Measurements from ENCODE around the gene XPO6.
A peak's percentile ranks its signal among the peaks of the same experiment; 100 is the strongest.

XPO6 gene

DNA sequence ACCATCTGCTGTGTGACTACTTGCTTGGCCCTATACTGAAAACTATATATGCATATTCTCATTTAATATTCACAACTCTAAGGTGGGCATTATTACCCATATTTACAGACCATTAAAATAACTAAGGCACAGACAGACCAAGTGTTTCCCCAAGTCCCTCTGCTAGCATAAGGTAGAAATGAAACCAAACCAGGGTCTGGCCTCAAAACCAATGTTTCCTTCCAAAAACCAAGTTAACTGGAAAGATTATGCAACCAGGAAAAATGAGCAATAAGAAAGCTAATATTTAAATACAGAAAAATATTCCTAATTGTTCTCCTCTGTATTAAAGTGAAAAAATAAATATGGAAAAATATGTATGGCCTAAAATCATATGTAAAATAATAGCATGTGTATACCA lies 50.1 kb downstream of the XPO6 start:
- no peak for TF ChIP-seq GABPA (IDR thresholded peaks at IDR 0.05; ENCODE audit: low read depth)
- TF ChIP-seq SPI1 (IDR thresholded peaks at IDR 0.05; ENCODE audit: borderline replicate concordance, low read depth), result no peak
- no peak for TF ChIP-seq POLR2AphosphoS5 (IDR thresholded peaks at IDR 0.05; ENCODE audit: low read depth)
- DNase-seq (ENCODE audit: low read depth in 1 of 2, low spot score in 1 of 2), result no peak
- H3K27ac ChIP-seq (replicated peaks), result no peak overlapping the region
- H3K27me3 ChIP-seq (ENCODE audit: insufficient read depth, poor library complexity, severe bottlenecking), result no peaks in the 10 kb centered on the region
- H3K4me3 ChIP-seq (replicated peaks; ENCODE audit: insufficient read depth, low read length), result no peak overlapping the region

DNA sequence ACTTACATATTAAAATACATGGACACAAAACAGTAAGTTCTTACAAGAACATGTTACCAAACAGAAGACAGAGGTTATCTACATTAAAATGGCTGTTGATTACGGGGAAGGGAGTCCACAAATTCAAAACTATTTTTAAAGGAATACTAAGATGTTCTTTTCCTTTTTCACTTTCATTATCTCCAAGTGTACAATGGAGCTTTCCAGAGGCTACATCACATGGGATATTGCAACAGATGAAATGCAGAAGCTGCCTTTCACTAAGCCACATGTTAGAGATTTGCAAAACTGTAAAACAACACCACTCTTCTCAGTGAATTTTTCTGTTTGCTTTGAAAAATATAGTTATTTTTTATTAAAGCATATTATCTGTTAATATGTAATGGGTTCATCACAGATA lies 53.6 kb downstream of the XPO6 start:
- Histone ChIP-seq H3K27ac (replicated peaks) (peak overlapping the region; percentile 13; the same call in 1 of the 2 replicates), H3K4me3 (replicated peaks; ENCODE audit: insufficient read depth, low read length) (no peak overlapping the region), H3K27me3 (ENCODE audit: insufficient read depth, poor library complexity, severe bottlenecking) (no peaks in the 10 kb centered on the region)
- DNase-seq (ENCODE audit: low read depth in 1 of 2, low spot score in 1 of 2), result peak in 1 of 2 experiments; percentile 47
- TF ChIP-seq GABPA (IDR thresholded peaks at IDR 0.05; ENCODE audit: low read depth), result no peak
- peak; percentile 13; the same call in 1 of the 2 replicates for TF ChIP-seq SPI1 (IDR thresholded peaks at IDR 0.05; ENCODE audit: borderline replicate concordance, low read depth)
- TF ChIP-seq, protein P1, sequence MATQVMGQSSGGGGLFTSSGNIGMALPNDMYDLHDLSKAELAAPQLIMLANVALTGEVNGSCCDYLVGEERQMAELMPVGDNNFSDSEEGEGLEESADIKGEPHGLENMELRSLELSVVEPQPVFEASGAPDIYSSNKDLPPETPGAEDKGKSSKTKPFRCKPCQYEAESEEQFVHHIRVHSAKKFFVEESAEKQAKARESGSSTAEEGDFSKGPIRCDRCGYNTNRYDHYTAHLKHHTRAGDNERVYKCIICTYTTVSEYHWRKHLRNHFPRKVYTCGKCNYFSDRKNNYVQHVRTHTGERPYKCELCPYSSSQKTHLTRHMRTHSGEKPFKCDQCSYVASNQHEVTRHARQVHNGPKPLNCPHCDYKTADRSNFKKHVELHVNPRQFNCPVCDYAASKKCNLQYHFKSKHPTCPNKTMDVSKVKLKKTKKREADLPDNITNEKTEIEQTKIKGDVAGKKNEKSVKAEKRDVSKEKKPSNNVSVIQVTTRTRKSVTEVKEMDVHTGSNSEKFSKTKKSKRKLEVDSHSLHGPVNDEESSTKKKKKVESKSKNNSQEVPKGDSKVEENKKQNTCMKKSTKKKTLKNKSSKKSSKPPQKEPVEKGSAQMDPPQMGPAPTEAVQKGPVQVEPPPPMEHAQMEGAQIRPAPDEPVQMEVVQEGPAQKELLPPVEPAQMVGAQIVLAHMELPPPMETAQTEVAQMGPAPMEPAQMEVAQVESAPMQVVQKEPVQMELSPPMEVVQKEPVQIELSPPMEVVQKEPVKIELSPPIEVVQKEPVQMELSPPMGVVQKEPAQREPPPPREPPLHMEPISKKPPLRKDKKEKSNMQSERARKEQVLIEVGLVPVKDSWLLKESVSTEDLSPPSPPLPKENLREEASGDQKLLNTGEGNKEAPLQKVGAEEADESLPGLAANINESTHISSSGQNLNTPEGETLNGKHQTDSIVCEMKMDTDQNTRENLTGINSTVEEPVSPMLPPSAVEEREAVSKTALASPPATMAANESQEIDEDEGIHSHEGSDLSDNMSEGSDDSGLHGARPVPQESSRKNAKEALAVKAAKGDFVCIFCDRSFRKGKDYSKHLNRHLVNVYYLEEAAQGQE (IDR thresholded peaks at IDR 0.05; ENCODE audit: insufficient replicate concordance, low read depth), result no peak

DNA sequence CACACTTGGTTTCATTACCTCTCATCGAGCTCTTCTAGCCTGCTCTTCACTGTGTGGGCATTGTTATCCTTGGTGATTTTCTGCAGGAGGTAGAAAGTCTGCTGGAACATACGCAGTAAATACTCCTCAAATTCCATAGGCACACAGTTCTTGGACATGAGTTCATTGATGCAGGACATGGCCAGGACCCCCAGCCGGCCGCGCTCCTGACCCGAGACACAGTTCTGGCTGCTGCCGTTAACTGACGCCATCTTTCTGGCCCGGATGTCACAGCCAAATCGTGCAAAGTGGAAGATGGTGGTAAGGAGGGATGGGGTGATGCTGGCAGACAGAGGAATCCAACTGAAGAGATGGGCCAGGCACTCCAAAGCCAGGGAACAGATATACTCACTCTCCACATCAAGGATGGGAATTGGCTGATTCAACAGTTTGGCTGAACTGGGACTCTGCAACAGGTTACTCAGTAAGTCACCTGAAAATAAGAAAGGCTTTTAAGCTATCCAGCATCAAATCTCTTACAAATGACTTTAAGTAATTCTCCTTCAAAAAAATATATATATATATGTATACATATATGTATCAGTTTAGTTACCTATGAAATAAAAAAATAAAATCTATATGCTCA lies 55.6 kb downstream of the XPO6 start:
- no peak overlapping the region; the same call in 1 of the 2 replicates for H3K27ac ChIP-seq (replicated peaks)
- no peak for DNase-seq (ENCODE audit: low read depth in 1 of 2, low spot score in 1 of 2)
- no peak overlapping the region for H3K4me3 ChIP-seq (replicated peaks; ENCODE audit: insufficient read depth, low read length)
- TF ChIP-seq, protein P2, sequence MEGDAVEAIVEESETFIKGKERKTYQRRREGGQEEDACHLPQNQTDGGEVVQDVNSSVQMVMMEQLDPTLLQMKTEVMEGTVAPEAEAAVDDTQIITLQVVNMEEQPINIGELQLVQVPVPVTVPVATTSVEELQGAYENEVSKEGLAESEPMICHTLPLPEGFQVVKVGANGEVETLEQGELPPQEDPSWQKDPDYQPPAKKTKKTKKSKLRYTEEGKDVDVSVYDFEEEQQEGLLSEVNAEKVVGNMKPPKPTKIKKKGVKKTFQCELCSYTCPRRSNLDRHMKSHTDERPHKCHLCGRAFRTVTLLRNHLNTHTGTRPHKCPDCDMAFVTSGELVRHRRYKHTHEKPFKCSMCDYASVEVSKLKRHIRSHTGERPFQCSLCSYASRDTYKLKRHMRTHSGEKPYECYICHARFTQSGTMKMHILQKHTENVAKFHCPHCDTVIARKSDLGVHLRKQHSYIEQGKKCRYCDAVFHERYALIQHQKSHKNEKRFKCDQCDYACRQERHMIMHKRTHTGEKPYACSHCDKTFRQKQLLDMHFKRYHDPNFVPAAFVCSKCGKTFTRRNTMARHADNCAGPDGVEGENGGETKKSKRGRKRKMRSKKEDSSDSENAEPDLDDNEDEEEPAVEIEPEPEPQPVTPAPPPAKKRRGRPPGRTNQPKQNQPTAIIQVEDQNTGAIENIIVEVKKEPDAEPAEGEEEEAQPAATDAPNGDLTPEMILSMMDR (IDR thresholded peaks at IDR 0.05; ENCODE audit: insufficient read depth, low read length), result no peak
- TF ChIP-seq, protein P1 (IDR thresholded peaks at IDR 0.05; ENCODE audit: insufficient replicate concordance, low read depth), result no peak
- TF ChIP-seq SPI1 (IDR thresholded peaks at IDR 0.05; ENCODE audit: borderline replicate concordance, low read depth) (no peak), GABPA (IDR thresholded peaks at IDR 0.05; ENCODE audit: low read depth) (no peak), POLR2AphosphoS5 (IDR thresholded peaks at IDR 0.05; ENCODE audit: low read depth) (no peak)
- no peaks in the 10 kb centered on the region for H3K27me3 ChIP-seq (ENCODE audit: insufficient read depth, poor library complexity, severe bottlenecking)

DNA sequence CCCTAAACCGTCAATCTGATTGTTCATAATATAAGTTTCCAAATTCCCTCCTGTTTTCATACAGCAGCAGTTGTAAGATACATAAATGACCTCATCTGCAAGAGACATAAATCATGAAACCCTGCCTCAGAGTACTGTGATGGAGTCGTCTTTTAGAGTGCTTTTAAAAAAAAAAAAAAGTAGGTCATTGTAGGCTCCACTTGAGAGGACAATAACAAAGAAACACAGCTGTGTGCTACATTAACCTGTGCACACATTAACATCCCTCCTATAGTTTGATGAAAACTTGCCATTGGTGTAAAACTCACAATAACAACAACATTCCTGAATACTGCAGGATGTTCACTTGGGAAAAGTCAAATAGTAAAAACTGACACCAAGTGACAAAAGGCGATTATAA lies 56.5 kb downstream of the XPO6 start:
- H3K27me3 ChIP-seq (ENCODE audit: insufficient read depth, poor library complexity, severe bottlenecking), result no peaks in the 10 kb centered on the region
- DNase-seq (ENCODE audit: low read depth in 1 of 2, low spot score in 1 of 2), result no peak
- TF ChIP-seq POLR2AphosphoS5 (IDR thresholded peaks at IDR 0.05; ENCODE audit: low read depth), result no peak
- TF ChIP-seq, protein P2 (IDR thresholded peaks at IDR 0.05; ENCODE audit: insufficient read depth, low read length), result no peak
- TF ChIP-seq SPI1 (IDR thresholded peaks at IDR 0.05; ENCODE audit: borderline replicate concordance, low read depth), result no peak
- TF ChIP-seq, protein P1 (IDR thresholded peaks at IDR 0.05; ENCODE audit: insufficient replicate concordance, low read depth), result no peak
- TF ChIP-seq GABPA (IDR thresholded peaks at IDR 0.05; ENCODE audit: low read depth), result no peak
- H3K27ac ChIP-seq (replicated peaks), result no peak overlapping the region
- no peak overlapping the region for H3K4me3 ChIP-seq (replicated peaks; ENCODE audit: insufficient read depth, low read length)

Data from HL-60 (cell line).